Right atrium auricular region (tissue), 2 donors: ENCODE results near the gene KHDRBS2. TPM values are rescaled to one million over a fixed set of nuclear protein-coding genes. Genes with fewer than 3 reads are reported as not detected.

ENCODE experiments used
- DNase-seq: peaks from one replicate; pipeline ENCODE4 v3.0.0-alpha.2; 2019; ENCODE audit warnings: low spot score
- H3K27ac ChIP-seq, 2 donors: fragments of 200-600 bp; sonication (generic); 1 replicate in 1 of 2; 2 replicates in 1 of 2; pipeline ENCODE4 v1.5.1; 2016 to 2019
- H3K27me3 ChIP-seq, 2 donors: fragments of 200-600 bp; sonication (generic); one replicate each; pipeline versions ENCODE4 v1.5.1 to v1.6.0; 2017 to 2019
- H3K36me3 ChIP-seq: fragments of 200-600 bp; sonication (generic); one replicate; pipeline ENCODE4 v1.5.1; 2016
- H3K4me1 ChIP-seq, 2 donors: fragments of 200-600 bp; sonication (generic); one replicate each; pipeline versions ENCODE4 v1.5.1 to v1.6.0; 2017 to 2019
- H3K4me3 ChIP-seq, 2 donors: fragments of 200-600 bp; sonication (generic); 1 replicate in 1 of 2; 2 replicates in 1 of 2; pipeline ENCODE4 v1.5.1; 2017 to 2019; ENCODE audit warnings: mild to moderate bottlenecking in 1 of 2, moderate library complexity in 1 of 2
- H3K9me3 ChIP-seq, 2 donors: fragments of 200-600 bp; sonication (generic); one replicate each; pipeline ENCODE4 v1.5.1; 2019
- CTCF ChIP-seq, 2 donors: fragments of 200-600 bp; sonication (generic); IDR thresholded peaks; one replicate each; pipeline ENCODE4 v1.5.1; 2019; ENCODE audit warnings: antibody characterized with exemption in 2 of 2
- total RNA-seq, 2 donors: library from RNA; depleted of rRNA; stranded (reverse); fragments of >200 nt; gene quantifications; one replicate each; pipeline ENCODE4 v1.1.0, GENCODE V29; 2016

The KHDRBS2 gene
- total RNA-seq, 2 donors from 2014 or later = not detected

- TF ChIP-seq CTCF (IDR thresholded peaks at IDR 0.05) = no peak
- Histone ChIP-seq H3K27ac (no peak overlapping the region), H3K36me3 (no peaks in the 10 kb centered on the region), H3K4me1 (no peaks in the 10 kb centered on the region), H3K4me3 (no peak overlapping the region), H3K9me3 (no peaks in the 10 kb centered on the region), H3K27me3 (no peaks in the 10 kb centered on the region)
- DNase-seq = no peak
Observed at GRCh38 chr6:61640463-61640862, 645.6 kb downstream of the KHDRBS2 start.
